ENCODE data around the gene SMIM5. TPM values are rescaled to one million over a fixed set of nuclear protein-coding genes. Genes with fewer than 3 reads are reported as not detected.

The SMIM5 gene
- total RNA-seq, 4 donors from 2014 or later: 0.31 to 2.0 (median 1.0) TPM

GRCh38 chr17:75685499-75685898, 52.3 kb downstream of the SMIM5 start:
- DNase-seq (ENCODE audit: low spot score): no peak
- no peak for ATAC-seq (ENCODE audit: low FRiP score)
- no peak for TF ChIP-seq CTCF (IDR thresholded peaks at IDR 0.05)

GRCh38 chr17:75688209-75688825, 55.1 kb downstream of the SMIM5 start:
- ATAC-seq (ENCODE audit: low FRiP score) (no peak), DNase-seq (ENCODE audit: low spot score) (no peak)
- no peak for TF ChIP-seq CTCF (IDR thresholded peaks at IDR 0.05)

- DNase-seq (ENCODE audit: low spot score): no peak
- no peak for TF ChIP-seq CTCF (IDR thresholded peaks at IDR 0.05)
- ATAC-seq (ENCODE audit: low FRiP score): no peak
Observed at GRCh38 chr17:75689441-75689873, 56.2 kb downstream of the SMIM5 start.

Other genes with a start within 250 kb of the SMIM5 start
- 100 to 1,000 TPM in 2 of 4 donors, 10 to 100 TPM in 2; 87.4 to 152 (median 108) TPM for gene GRB2, start 227.8 kb upstream of the SMIM5 start, total RNA-seq
- 10 to 100 TPM; 27.9 to 66.0 (median 46.1) TPM for gene TMEM94, start 176.8 kb upstream of the SMIM5 start, total RNA-seq
- 10 to 100 TPM in 3 of 4 donors, 1 to 10 TPM in 1; 6.7 to 61.5 (median 23.9) TPM for gene CASKIN2, start 117.9 kb upstream of the SMIM5 start, total RNA-seq
- gene TSEN54, start 116.9 kb upstream of the SMIM5 start, total RNA-seq: 10 to 100 TPM in 3 of 4 donors, 1 to 10 TPM in 1; 9.4 to 33.3 (median 14.9) TPM
- gene LLGL2, start 107.7 kb upstream of the SMIM5 start, total RNA-seq: 10 to 100 TPM in 1 of 4 donors, 1 to 10 TPM in 3; 5.4 to 10.4 (median 6.7) TPM
- gene MYO15B, start 45.6 kb upstream of the SMIM5 start, total RNA-seq: 100 to 1,000 TPM in 1 of 4 donors, 10 to 100 TPM in 3; 58.4 to 187 (median 74.3) TPM
- 10 to 100 TPM; 10.9 to 20.6 (median 13.3) TPM for gene RECQL5, start 33.7 kb downstream of the SMIM5 start, total RNA-seq
- 100 to 1,000 TPM in 1 of 4 donors, 10 to 100 TPM in 3; 52.9 to 105 (median 68.8) TPM for gene SAP30BP, start 33.9 kb downstream of the SMIM5 start, total RNA-seq
- gene ITGB4, start 88.0 kb downstream of the SMIM5 start, total RNA-seq: 10 to 100 TPM; 10.7 to 27.0 (median 17.3) TPM
- 10 to 100 TPM; 15.9 to 51.5 (median 28.5) TPM for gene GALK1, start 131.8 kb downstream of the SMIM5 start, total RNA-seq
- gene UNK, start 151.4 kb downstream of the SMIM5 start, total RNA-seq: 10 to 100 TPM; 19.4 to 38.9 (median 24.3) TPM
- 10 to 100 TPM in 2 of 4 donors, 1 to 10 TPM in 2; 3.2 to 27.1 (median 8.2) TPM for gene UNC13D, start 211.0 kb downstream of the SMIM5 start, total RNA-seq
- 10 to 100 TPM; 43.1 to 72.3 (median 50.2) TPM for gene WBP2, start 221.9 kb downstream of the SMIM5 start, total RNA-seq
- gene TRIM47, start 245.1 kb downstream of the SMIM5 start, total RNA-seq: 10 to 100 TPM; 18.5 to 53.8 (median 29.6) TPM